ENCODE results near the gene RAB33B. TPM values are rescaled to one million over a fixed set of nuclear protein-coding genes. Genes with fewer than 3 reads are reported as not detected.

Gene RAB33B
- total and polyA plus RNA-seq, 7 experiments from 2014 or later: 5.7 to 18.1 (median 13.1) TPM

GRCh38 chr4:139515531-139515958, 61.6 kb downstream of the RAB33B start:
- H3K27ac ChIP-seq (ENCODE audit: low read depth, low read length): no peak overlapping the region
- peaks cover 4 to 42% (median 17%) of the 10 kb centered on the region in 5 donors for H3K36me3 Mint-ChIP-seq
- no peaks in the 10 kb centered on the region for H3K9me3 Mint-ChIP-seq
- no peak overlapping the region for H3K4me3 Mint-ChIP-seq
- DNase-seq (no peak), ATAC-seq (no peak)
- H3K4me1 Mint-ChIP-seq: no peaks in the 10 kb centered on the region
- intact Hi-C loops (cut with micrococcal nuclease): no loop called here
- H3K4me1 ChIP-seq (ENCODE audit: control insufficient read depth in 2 of 2, insufficient read depth in 2 of 2, low read length in 2 of 2): no peaks in the 10 kb centered on the region
- H3K27ac Mint-ChIP-seq: no peak overlapping the region
- H3K27me3 ChIP-seq (ENCODE audit: control insufficient read depth in 2 of 2, insufficient read depth in 2 of 2, low read length in 2 of 2): no peaks in the 10 kb centered on the region
- no peak overlapping the region for H3K4me3 ChIP-seq (ENCODE audit: low read length)
- CTCF ChIA-PET: no interaction called here
- peaks cover 0 to 3% (median 0%) of the 10 kb centered on the region in 3 experiments for H3K36me3 ChIP-seq (ENCODE audit: control insufficient read depth in 2 of 3, insufficient read depth in 3 of 3, low read length in 3 of 3)
- no peaks in the 10 kb centered on the region for H3K9me3 ChIP-seq (ENCODE audit: control insufficient read depth in 2 of 3, low read length in 3 of 3)
- no peaks in the 10 kb centered on the region for H3K27me3 Mint-ChIP-seq
- POLR2A ChIA-PET: no interaction called here

- Mint-ChIP-seq H3K27me3 (no peaks in the 10 kb centered on the region), H3K9me3 (no peaks in the 10 kb centered on the region), H3K4me1 (peaks cover 5 to 15% (median 6%) of the 10 kb centered on the region in 7 donors), H3K4me3 (no peak overlapping the region), H3K27ac (no peak overlapping the region), H3K36me3 (peaks cover 4 to 44% (median 24%) of the 10 kb centered on the region in 5 donors)
- ATAC-seq (peak; percentile 54), DNase-seq (no peak)
- no peak overlapping the region for H3K4me3 ChIP-seq (ENCODE audit: low read length)
- ChIA-PET POLR2A (no interaction called here), CTCF (interaction anchor here (1.2 kb wide), 1 partner anchor 8 kb away, joined by 4 read pairs; no protein-coding TSS in a partner anchor)
- peaks cover 0 to 17% of the 10 kb centered on the region in 2 donors for H3K4me1 ChIP-seq (ENCODE audit: control insufficient read depth in 2 of 2, insufficient read depth in 2 of 2, low read length in 2 of 2)
- H3K27ac ChIP-seq (ENCODE audit: low read depth, low read length): no peak overlapping the region
- peaks cover 0 to 4% (median 0%) of the 10 kb centered on the region in 3 experiments for H3K36me3 ChIP-seq (ENCODE audit: control insufficient read depth in 2 of 3, insufficient read depth in 3 of 3, low read length in 3 of 3)
- no peaks in the 10 kb centered on the region for H3K9me3 ChIP-seq (ENCODE audit: control insufficient read depth in 2 of 3, low read length in 3 of 3)
- H3K27me3 ChIP-seq (ENCODE audit: control insufficient read depth in 2 of 2, insufficient read depth in 2 of 2, low read length in 2 of 2): no peaks in the 10 kb centered on the region
- intact Hi-C loops (cut with micrococcal nuclease): loop anchor here in 1 of 2 donors (5.0 kb wide), 1 partner anchor 35 kb away; the partner anchor contains the start of gene SETD7
These were observed 68.0 kb downstream of the RAB33B start for GRCh38 chr4:139521754-139522401.

DNA sequence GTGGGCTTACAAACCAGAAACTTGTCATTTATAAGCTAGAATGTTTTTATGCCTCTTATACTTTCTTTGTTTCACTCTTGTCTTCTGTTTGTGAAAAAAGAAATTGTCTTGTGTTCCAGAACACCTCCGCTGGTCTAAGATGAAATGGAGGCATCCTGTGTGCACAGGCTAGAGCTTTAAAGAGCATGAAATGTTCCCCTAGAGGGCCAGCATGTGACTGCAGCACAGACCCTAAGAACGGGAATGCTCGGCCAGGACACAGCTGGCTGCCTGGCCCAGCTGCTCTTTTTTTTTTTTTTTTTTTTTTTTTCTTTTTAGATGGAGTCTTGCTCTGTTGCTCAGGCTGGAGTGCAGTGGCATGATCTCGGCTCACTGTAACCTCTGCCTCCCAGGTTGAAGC, 68.5 kb downstream of the RAB33B start:
- Mint-ChIP-seq H3K36me3 (peaks cover 3 to 43% (median 21%) of the 10 kb centered on the region in 5 donors), H3K4me1 (peaks cover 5 to 15% (median 6%) of the 10 kb centered on the region in 7 donors), H3K27ac (no peak overlapping the region), H3K27me3 (no peaks in the 10 kb centered on the region), H3K9me3 (no peaks in the 10 kb centered on the region), H3K4me3 (no peak overlapping the region)
- H3K27ac ChIP-seq (ENCODE audit: low read depth, low read length): no peak overlapping the region
- no peaks in the 10 kb centered on the region for H3K27me3 ChIP-seq (ENCODE audit: control insufficient read depth in 2 of 2, insufficient read depth in 2 of 2, low read length in 2 of 2)
- CTCF ChIA-PET: no interaction called here
- peaks cover 0 to 17% of the 10 kb centered on the region in 2 donors for H3K4me1 ChIP-seq (ENCODE audit: control insufficient read depth in 2 of 2, insufficient read depth in 2 of 2, low read length in 2 of 2)
- POLR2A ChIA-PET: no interaction called here
- ATAC-seq (no peak), DNase-seq (no peak)
- H3K4me3 ChIP-seq (ENCODE audit: low read length): no peak overlapping the region
- no peaks in the 10 kb centered on the region for H3K9me3 ChIP-seq (ENCODE audit: control insufficient read depth in 2 of 3, low read length in 3 of 3)
- H3K36me3 ChIP-seq (ENCODE audit: control insufficient read depth in 2 of 3, insufficient read depth in 3 of 3, low read length in 3 of 3): peaks cover 0 to 4% (median 0%) of the 10 kb centered on the region in 3 experiments
- intact Hi-C loops (cut with micrococcal nuclease): loop anchor here in 1 of 2 donors (5.0 kb wide), 1 partner anchor 35 kb away; the partner anchor contains the start of gene SETD7

DNA sequence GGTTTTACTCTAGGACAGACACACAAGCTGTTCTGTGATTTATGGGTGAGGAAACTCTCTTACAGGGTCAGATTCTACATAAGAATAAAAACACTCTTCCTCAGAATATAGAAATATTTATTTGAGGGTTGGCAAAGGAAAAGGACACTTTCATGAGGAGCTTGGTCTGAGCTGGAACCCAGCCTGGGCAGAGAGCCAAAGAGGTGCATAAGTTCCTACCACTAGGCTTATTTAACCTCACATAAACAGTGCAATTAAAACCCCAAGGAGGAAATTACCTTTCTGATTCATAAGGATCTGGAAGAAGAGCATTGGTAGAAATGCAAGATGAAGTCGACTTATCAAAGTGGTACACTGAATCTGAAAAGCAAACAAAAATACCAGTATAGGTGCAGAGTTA, 69.2 kb downstream of the RAB33B start:
- Histone ChIP-seq H3K4me1 (ENCODE audit: control insufficient read depth in 2 of 2, insufficient read depth in 2 of 2, low read length in 2 of 2) (peaks cover 0 to 17% of the 10 kb centered on the region in 2 donors), H3K36me3 (ENCODE audit: control insufficient read depth in 2 of 3, insufficient read depth in 3 of 3, low read length in 3 of 3) (peaks cover 0 to 4% (median 0%) of the 10 kb centered on the region in 3 experiments), H3K9me3 (ENCODE audit: control insufficient read depth in 2 of 3, low read length in 3 of 3) (no peaks in the 10 kb centered on the region), H3K27ac (ENCODE audit: low read depth, low read length) (no peak overlapping the region), H3K27me3 (ENCODE audit: control insufficient read depth in 2 of 2, insufficient read depth in 2 of 2, low read length in 2 of 2) (no peaks in the 10 kb centered on the region), H3K4me3 (ENCODE audit: low read length) (no peak overlapping the region)
- peaks cover 5 to 15% (median 6%) of the 10 kb centered on the region in 7 donors for H3K4me1 Mint-ChIP-seq
- H3K4me3 Mint-ChIP-seq: no peak overlapping the region
- DNase-seq: no peak
- no peak for ATAC-seq
- CTCF ChIA-PET: no interaction called here
- H3K36me3 Mint-ChIP-seq: peaks cover 3 to 39% (median 17%) of the 10 kb centered on the region in 5 donors
- H3K27me3 Mint-ChIP-seq: no peaks in the 10 kb centered on the region
- intact Hi-C loops (cut with micrococcal nuclease): loop anchor here in 1 of 2 donors (5.0 kb wide), 1 partner anchor 34 kb away; the partner anchor contains the start of gene SETD7
- no peaks in the 10 kb centered on the region for H3K9me3 Mint-ChIP-seq
- H3K27ac Mint-ChIP-seq: no peak overlapping the region
- POLR2A ChIA-PET: no interaction called here

- H3K36me3 ChIP-seq (ENCODE audit: control insufficient read depth in 2 of 3, insufficient read depth in 3 of 3, low read length in 3 of 3): peaks cover 0 to 4% (median 0%) of the 10 kb centered on the region in 3 experiments
- no peaks in the 10 kb centered on the region for H3K9me3 ChIP-seq (ENCODE audit: control insufficient read depth in 2 of 3, low read length in 3 of 3)
- DNase-seq (no peak), ATAC-seq (no peak)
- Mint-ChIP-seq H3K4me1 (peaks cover 5 to 20% (median 6%) of the 10 kb centered on the region in 7 donors), H3K9me3 (no peaks in the 10 kb centered on the region), H3K36me3 (peaks cover 3 to 43% (median 19%) of the 10 kb centered on the region in 5 donors), H3K27ac (no peak overlapping the region), H3K27me3 (no peaks in the 10 kb centered on the region), H3K4me3 (no peak overlapping the region)
- no peaks in the 10 kb centered on the region for H3K27me3 ChIP-seq (ENCODE audit: control insufficient read depth in 2 of 2, insufficient read depth in 2 of 2, low read length in 2 of 2)
- intact Hi-C loops (cut with micrococcal nuclease): loop anchor here in 1 of 2 donors (5.0 kb wide), 1 partner anchor 33 kb away; the partner anchor contains the start of gene SETD7
- ChIA-PET CTCF (no interaction called here), POLR2A (no interaction called here)
- H3K27ac ChIP-seq (ENCODE audit: low read depth, low read length): no peak overlapping the region
- no peak overlapping the region for H3K4me3 ChIP-seq (ENCODE audit: low read length)
- H3K4me1 ChIP-seq (ENCODE audit: control insufficient read depth in 2 of 2, insufficient read depth in 2 of 2, low read length in 2 of 2): peaks cover 0 to 28% of the 10 kb centered on the region in 2 donors
These were observed 70.2 kb downstream of the RAB33B start for GRCh38 chr4:139524062-139524631.

DNA sequence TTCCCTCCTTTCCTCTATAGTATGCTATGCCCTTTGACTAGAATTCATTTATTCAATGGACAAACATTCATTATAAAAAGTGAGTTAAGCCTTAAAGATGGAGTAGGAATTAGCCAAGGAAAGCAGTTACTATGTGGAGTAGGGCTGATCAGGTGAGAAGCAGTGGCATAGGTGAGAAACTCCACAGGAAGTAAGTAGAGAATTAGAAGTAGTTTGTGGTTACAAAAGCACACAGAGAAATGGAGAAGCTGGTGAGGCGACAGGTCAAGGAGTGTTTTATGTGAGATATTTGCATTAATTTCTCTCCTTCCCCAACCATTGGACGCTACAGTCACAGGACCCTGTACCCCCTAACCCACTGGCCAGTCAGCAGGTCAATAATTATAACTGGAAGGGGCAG, 71.5 kb downstream of the RAB33B start:
- no peak for ATAC-seq
- no peak overlapping the region for H3K27ac ChIP-seq (ENCODE audit: low read depth, low read length)
- POLR2A ChIA-PET: no interaction called here
- H3K4me1 Mint-ChIP-seq: peaks cover 5 to 20% (median 6%) of the 10 kb centered on the region in 7 donors
- no peaks in the 10 kb centered on the region for H3K9me3 ChIP-seq (ENCODE audit: control insufficient read depth in 2 of 3, low read length in 3 of 3)
- H3K27ac Mint-ChIP-seq: no peak overlapping the region
- H3K9me3 Mint-ChIP-seq: no peaks in the 10 kb centered on the region
- intact Hi-C loops (cut with micrococcal nuclease): loop anchor here in 1 of 2 donors (5.0 kb wide), 1 partner anchor 493 kb away; no protein-coding TSS in a partner anchor
- H3K4me3 ChIP-seq (ENCODE audit: low read length): no peak overlapping the region
- CTCF ChIA-PET: no interaction called here
- H3K27me3 ChIP-seq (ENCODE audit: control insufficient read depth in 2 of 2, insufficient read depth in 2 of 2, low read length in 2 of 2): no peaks in the 10 kb centered on the region
- H3K36me3 Mint-ChIP-seq: peaks cover 3 to 36% (median 18%) of the 10 kb centered on the region in 5 donors
- no peaks in the 10 kb centered on the region for H3K27me3 Mint-ChIP-seq
- H3K36me3 ChIP-seq (ENCODE audit: control insufficient read depth in 2 of 3, insufficient read depth in 3 of 3, low read length in 3 of 3): peaks cover 0 to 4% (median 0%) of the 10 kb centered on the region in 3 experiments
- peaks cover 0 to 29% of the 10 kb centered on the region in 2 donors for H3K4me1 ChIP-seq (ENCODE audit: control insufficient read depth in 2 of 2, insufficient read depth in 2 of 2, low read length in 2 of 2)
- no peak for DNase-seq
- H3K4me3 Mint-ChIP-seq: no peak overlapping the region

Data from naive thymus-derived CD4-positive, alpha-beta T cell (primary cell).